ENCODE results near the gene CYB5D1. TPM values are rescaled to one million over a fixed set of nuclear protein-coding genes. Genes with fewer than 3 reads are reported as not detected.

CYB5D1 gene
- total RNA-seq, 1 donor from 2014 or later, result 6.9 TPM

DNA sequence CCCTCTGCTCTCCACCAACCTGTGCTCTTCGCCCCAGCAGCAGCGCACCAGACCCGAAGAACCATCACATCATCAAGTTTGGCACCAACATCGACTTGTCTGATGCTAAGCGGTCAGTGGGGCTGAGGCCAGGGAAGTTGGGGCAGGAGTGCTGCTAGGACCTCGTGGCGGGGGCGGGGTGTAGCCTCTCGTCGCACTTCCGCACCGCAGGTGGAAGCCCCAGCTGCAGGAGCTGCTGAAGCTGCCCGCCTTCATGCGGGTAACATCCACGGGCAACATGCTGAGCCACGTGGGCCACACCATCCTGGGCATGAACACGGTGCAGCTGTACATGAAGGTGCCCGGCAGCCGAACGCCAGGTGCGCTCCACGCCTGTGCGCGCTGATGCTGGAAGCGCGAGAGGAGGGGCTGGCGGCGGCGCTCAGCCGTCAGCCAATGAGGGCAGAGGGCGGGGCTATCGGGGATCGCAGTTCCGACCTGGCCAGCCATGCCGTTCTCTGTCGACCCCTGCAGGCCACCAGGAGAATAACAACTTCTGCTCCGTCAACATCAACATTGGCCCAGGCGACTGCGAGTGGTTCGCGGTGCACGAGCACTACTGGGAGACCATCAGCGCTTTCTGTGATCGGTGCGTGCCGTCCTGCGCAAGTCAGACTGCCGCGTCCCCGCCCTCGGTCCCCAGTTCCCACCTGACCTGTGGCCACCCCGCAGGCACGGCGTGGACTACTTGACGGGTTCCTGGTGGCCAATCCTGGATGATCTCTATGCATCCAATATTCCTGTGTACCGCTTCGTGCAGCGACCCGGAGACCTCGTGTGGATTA lies 6.2 kb upstream of the CYB5D1 start:
- peaks cover 5% of the 10 kb centered on the region for H3K4me1 Mint-ChIP-seq (ENCODE audit: low read depth)
- TF ChIP-seq, protein P1, sequence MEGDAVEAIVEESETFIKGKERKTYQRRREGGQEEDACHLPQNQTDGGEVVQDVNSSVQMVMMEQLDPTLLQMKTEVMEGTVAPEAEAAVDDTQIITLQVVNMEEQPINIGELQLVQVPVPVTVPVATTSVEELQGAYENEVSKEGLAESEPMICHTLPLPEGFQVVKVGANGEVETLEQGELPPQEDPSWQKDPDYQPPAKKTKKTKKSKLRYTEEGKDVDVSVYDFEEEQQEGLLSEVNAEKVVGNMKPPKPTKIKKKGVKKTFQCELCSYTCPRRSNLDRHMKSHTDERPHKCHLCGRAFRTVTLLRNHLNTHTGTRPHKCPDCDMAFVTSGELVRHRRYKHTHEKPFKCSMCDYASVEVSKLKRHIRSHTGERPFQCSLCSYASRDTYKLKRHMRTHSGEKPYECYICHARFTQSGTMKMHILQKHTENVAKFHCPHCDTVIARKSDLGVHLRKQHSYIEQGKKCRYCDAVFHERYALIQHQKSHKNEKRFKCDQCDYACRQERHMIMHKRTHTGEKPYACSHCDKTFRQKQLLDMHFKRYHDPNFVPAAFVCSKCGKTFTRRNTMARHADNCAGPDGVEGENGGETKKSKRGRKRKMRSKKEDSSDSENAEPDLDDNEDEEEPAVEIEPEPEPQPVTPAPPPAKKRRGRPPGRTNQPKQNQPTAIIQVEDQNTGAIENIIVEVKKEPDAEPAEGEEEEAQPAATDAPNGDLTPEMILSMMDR (IDR thresholded peaks at IDR 0.05), result peak; percentile 91
- peak overlapping the region; percentile 49 for H3K27ac Mint-ChIP-seq (ENCODE audit: unreplicated experiment)
- H3K27me3 Mint-ChIP-seq (ENCODE audit: low read depth), result no peaks in the 10 kb centered on the region
- H3K36me3 Mint-ChIP-seq (ENCODE audit: low read depth), result peaks cover 16% of the 10 kb centered on the region
- DNase-seq (ENCODE audit: low spot score), result peak; percentile 93
- H3K4me3 Mint-ChIP-seq (ENCODE audit: unreplicated experiment), result no peak overlapping the region
- H3K9me3 Mint-ChIP-seq (ENCODE audit: low read depth), result no peaks in the 10 kb centered on the region

DNA sequence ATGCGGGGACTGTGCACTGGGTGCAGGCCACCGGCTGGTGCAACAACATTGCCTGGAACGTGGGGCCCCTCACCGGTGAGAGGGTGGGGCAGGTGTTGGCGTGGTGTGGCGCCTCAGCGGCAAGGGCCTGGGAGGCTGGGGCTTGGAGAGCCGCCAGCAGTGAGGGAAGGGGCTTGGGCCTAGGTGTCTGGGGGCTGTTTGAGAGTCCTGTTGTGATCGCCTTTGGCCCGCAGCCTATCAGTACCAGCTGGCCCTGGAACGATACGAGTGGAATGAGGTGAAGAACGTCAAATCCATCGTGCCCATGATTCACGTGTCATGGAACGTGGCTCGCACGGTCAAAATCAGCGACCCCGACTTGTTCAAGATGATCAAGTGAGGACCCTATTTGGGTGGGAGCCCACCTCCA lies 5.5 kb upstream of the CYB5D1 start:
- H3K27me3 Mint-ChIP-seq (ENCODE audit: low read depth), result no peaks in the 10 kb centered on the region
- TF ChIP-seq, protein P1 (IDR thresholded peaks at IDR 0.05), result no peak
- no peak overlapping the region for H3K4me3 Mint-ChIP-seq (ENCODE audit: unreplicated experiment)
- no peaks in the 10 kb centered on the region for H3K9me3 Mint-ChIP-seq (ENCODE audit: low read depth)
- peaks cover 14% of the 10 kb centered on the region for H3K36me3 Mint-ChIP-seq (ENCODE audit: low read depth)
- peak; percentile 59 for DNase-seq (ENCODE audit: low spot score)
- no peak overlapping the region for H3K27ac Mint-ChIP-seq (ENCODE audit: unreplicated experiment)
- peaks cover 5% of the 10 kb centered on the region for H3K4me1 Mint-ChIP-seq (ENCODE audit: low read depth)

DNA sequence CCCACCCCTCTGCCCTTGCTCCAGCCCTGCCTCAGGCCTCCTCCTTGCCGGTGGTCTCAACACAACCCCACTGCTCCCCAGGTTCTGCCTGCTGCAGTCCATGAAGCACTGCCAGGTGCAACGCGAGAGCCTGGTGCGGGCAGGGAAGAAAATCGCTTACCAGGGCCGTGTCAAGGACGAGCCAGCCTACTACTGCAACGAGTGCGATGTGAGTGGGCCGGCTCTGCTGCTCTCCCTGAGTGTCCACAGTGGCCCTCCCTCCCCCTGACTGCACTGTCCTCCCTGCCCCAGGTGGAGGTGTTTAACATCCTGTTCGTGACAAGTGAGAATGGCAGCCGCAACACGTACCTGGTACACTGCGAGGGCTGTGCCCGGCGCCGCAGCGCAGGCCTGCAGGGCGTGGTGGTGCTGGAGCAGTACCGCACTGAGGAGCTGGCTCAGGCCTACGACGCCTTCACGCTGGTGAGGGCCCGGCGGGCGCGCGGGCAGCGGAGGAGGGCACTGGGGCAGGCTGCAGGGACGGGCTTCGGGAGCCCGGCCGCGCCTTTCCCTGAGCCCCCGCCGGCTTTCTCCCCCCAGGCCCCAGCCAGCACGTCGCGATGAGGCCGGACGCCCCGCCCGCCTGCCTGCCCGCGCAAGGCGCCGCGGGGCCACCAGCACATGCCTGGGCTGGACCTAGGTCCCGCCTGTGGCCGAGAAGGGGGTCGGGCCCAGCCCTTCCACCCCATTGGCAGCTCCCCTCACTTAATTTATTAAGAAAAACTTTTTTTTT lies 4.7 kb upstream of the CYB5D1 start:
- peak; percentile 85 for DNase-seq (ENCODE audit: low spot score)
- Mint-ChIP-seq H3K9me3 (ENCODE audit: low read depth) (no peaks in the 10 kb centered on the region), H3K27ac (ENCODE audit: unreplicated experiment) (no peak overlapping the region), H3K36me3 (ENCODE audit: low read depth) (peaks cover 14% of the 10 kb centered on the region), H3K27me3 (ENCODE audit: low read depth) (no peaks in the 10 kb centered on the region), H3K4me1 (ENCODE audit: low read depth) (peaks cover 5% of the 10 kb centered on the region), H3K4me3 (ENCODE audit: unreplicated experiment) (no peak overlapping the region)
- TF ChIP-seq, protein P1 (IDR thresholded peaks at IDR 0.05), result no peak

DNA sequence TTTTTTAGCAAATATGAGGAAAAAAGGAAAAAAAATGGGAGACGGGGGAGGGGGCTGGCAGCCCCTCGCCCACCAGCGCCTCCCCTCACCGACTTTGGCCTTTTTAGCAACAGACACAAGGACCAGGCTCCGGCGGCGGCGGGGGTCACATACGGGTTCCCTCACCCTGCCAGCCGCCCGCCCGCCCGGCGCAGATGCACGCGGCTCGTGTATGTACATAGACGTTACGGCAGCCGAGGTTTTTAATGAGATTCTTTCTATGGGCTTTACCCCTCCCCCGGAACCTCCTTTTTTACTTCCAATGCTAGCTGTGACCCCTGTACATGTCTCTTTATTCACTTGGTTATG lies 4.1 kb upstream of the CYB5D1 start:
- Mint-ChIP-seq H3K27me3 (ENCODE audit: low read depth) (no peaks in the 10 kb centered on the region), H3K4me3 (ENCODE audit: unreplicated experiment) (no peak overlapping the region), H3K4me1 (ENCODE audit: low read depth) (peaks cover 5% of the 10 kb centered on the region), H3K36me3 (ENCODE audit: low read depth) (peaks cover 14% of the 10 kb centered on the region), H3K9me3 (ENCODE audit: low read depth) (no peaks in the 10 kb centered on the region), H3K27ac (ENCODE audit: unreplicated experiment) (peak overlapping the region; percentile 33)
- TF ChIP-seq, protein P1 (IDR thresholded peaks at IDR 0.05), result no peak
- peak; percentile 68 for DNase-seq (ENCODE audit: low spot score)

DNA sequence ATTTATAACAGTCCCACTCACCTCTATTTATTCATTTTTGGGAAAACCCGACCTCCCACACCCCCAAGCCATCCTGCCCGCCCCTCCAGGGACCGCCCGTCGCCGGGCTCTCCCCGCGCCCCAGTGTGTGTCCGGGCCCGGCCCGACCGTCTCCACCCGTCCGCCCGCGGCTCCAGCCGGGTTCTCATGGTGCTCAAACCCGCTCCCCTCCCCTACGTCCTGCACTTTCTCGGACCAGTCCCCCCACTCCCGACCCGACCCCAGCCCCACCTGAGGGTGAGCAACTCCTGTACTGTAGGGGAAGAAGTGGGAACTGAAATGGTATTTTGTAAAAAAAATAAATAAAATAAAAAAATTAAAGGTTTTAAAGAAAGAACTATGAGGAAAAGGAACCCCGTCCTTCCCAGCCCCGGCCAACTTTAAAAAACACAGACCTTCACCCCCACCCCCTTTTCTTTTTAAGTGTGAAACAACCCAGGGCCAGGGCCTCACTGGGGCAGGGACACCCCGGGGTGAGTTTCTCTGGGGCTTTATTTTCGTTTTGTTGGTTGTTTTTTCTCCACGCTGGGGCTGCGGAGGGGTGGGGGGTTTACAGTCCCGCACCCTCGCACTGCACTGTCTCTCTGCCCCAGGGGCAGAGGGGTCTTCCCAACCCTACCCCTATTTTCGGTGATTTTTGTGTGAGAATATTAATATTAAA lies 3.6 kb upstream of the CYB5D1 start:
- Mint-ChIP-seq H3K4me3 (ENCODE audit: unreplicated experiment) (no peak overlapping the region), H3K36me3 (ENCODE audit: low read depth) (peaks cover 14% of the 10 kb centered on the region), H3K9me3 (ENCODE audit: low read depth) (no peaks in the 10 kb centered on the region), H3K27ac (ENCODE audit: unreplicated experiment) (peak overlapping the region; percentile 33), H3K27me3 (ENCODE audit: low read depth) (no peaks in the 10 kb centered on the region), H3K4me1 (ENCODE audit: low read depth) (peaks cover 5% of the 10 kb centered on the region)
- DNase-seq (ENCODE audit: low spot score), result peak; percentile 93
- TF ChIP-seq, protein P1 (IDR thresholded peaks at IDR 0.05), result no peak

All from chondrocyte (in vitro differentiated cells).